OCI-LY7 (cell line): ENCODE results near the gene TTLL5.

Source experiments
- EZH2phosphoT487 ChIP-seq: fragments of 200-600 bp; sonication (generic); IDR thresholded peaks from 2 replicates; pipeline ENCODE4 v1.6.1; 2018; ENCODE audit warnings: low read depth, borderline replicate concordance, mild to moderate bottlenecking, mixed run types, antibody characterized with exemption, low read length, moderate library complexity, mixed read lengths
- TF ChIP-seq, protein P1 (sequence below): fragments of 200-600 bp; sonication (generic); conservative IDR thresholded peaks from 2 replicates; pipeline ENCODE4 v1.5.1; 2014; ENCODE audit warnings: mild to moderate bottlenecking, antibody characterized with exemption, low read length, moderate library complexity, mixed read lengths

- TF ChIP-seq, protein P1, sequence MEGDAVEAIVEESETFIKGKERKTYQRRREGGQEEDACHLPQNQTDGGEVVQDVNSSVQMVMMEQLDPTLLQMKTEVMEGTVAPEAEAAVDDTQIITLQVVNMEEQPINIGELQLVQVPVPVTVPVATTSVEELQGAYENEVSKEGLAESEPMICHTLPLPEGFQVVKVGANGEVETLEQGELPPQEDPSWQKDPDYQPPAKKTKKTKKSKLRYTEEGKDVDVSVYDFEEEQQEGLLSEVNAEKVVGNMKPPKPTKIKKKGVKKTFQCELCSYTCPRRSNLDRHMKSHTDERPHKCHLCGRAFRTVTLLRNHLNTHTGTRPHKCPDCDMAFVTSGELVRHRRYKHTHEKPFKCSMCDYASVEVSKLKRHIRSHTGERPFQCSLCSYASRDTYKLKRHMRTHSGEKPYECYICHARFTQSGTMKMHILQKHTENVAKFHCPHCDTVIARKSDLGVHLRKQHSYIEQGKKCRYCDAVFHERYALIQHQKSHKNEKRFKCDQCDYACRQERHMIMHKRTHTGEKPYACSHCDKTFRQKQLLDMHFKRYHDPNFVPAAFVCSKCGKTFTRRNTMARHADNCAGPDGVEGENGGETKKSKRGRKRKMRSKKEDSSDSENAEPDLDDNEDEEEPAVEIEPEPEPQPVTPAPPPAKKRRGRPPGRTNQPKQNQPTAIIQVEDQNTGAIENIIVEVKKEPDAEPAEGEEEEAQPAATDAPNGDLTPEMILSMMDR: no peak
- no peak for TF ChIP-seq EZH2phosphoT487
Observed at GRCh38 chr14:75825147-75825592, 164.1 kb downstream of the TTLL5 start.
